ENCODE results near the gene INSM1.

DNA sequence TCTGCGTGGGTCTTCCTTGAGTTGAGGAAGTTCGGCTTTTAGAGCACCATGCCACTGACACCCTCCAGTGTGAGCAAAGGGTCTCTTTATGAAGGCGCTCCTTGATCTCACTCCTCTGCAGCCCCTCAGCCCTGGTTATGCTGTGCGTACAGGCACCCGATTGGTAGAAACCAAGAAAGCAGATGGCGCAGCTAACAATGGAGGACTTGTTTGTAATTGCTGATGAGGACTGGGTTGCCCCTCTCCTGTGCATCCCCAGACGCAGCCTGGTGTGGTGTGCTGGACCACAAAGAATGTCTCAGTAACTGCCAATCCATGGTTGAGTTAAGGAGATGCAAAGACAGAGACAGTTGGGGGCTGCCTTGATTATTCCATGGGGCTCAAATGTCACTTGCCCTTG is 30.2 kb downstream of the INSM1 start:
- TF ChIP-seq, protein P1, sequence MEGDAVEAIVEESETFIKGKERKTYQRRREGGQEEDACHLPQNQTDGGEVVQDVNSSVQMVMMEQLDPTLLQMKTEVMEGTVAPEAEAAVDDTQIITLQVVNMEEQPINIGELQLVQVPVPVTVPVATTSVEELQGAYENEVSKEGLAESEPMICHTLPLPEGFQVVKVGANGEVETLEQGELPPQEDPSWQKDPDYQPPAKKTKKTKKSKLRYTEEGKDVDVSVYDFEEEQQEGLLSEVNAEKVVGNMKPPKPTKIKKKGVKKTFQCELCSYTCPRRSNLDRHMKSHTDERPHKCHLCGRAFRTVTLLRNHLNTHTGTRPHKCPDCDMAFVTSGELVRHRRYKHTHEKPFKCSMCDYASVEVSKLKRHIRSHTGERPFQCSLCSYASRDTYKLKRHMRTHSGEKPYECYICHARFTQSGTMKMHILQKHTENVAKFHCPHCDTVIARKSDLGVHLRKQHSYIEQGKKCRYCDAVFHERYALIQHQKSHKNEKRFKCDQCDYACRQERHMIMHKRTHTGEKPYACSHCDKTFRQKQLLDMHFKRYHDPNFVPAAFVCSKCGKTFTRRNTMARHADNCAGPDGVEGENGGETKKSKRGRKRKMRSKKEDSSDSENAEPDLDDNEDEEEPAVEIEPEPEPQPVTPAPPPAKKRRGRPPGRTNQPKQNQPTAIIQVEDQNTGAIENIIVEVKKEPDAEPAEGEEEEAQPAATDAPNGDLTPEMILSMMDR (conservative IDR thresholded peaks at IDR 0.05; ENCODE audit: low read depth, low read length), result no peak
- no peak for TF ChIP-seq EZH2 (IDR thresholded peaks at IDR 0.05; ENCODE audit: borderline replicate concordance, low read depth, low read length, poor library complexity, severe bottlenecking)
